RKO (cell line): Measurements from ENCODE around the gene MGAT5B.
"Not testable (repeated sequence)": the region's sequence is repeated elsewhere in the genome, so short reads cannot be mapped to it uniquely, and the experiment has no call there.

Source experiments
- DNase-seq: peaks from one replicate; pipeline ENCODE4 v3.0.0-alpha.2; 2016; ENCODE audit warnings: low spot score

Gene MGAT5B

GRCh38 chr17:76868176-76868668 lies at the start of gene MGAT5B:
Gene MGAT5B, plus strand, starts transcription at chr17:76868404. Its CDS starts 626 bp downstream, at chr17:76869030.
- DNase-seq: peak; percentile 73

- DNase-seq: no peak
These were observed 48.2 kb upstream of the MGAT5B start for GRCh38 chr17:76820039-76820438.

GRCh38 chr17:76820561-76820960 lies 47.6 kb upstream of the MGAT5B start:
- DNase-seq: no peak

- DNase-seq: no peak
These were observed 45.9 kb upstream of the MGAT5B start for GRCh38 chr17:76822184-76822778.

GRCh38 chr17:76824093-76824492 lies 44.1 kb upstream of the MGAT5B start:
- no peak for DNase-seq

GRCh38 chr17:76826330-76827068 lies 41.7 kb upstream of the MGAT5B start:
- no peak for DNase-seq

GRCh38 chr17:76827736-76828135 lies 40.5 kb upstream of the MGAT5B start:
- DNase-seq: no peak

GRCh38 chr17:76830987-76831715 lies 37.1 kb upstream of the MGAT5B start:
- DNase-seq: no peak

- no peak for DNase-seq
These were observed 35.1 kb upstream of the MGAT5B start for GRCh38 chr17:76833034-76833644.

- DNase-seq: no peak
These were observed 34.5 kb upstream of the MGAT5B start for GRCh38 chr17:76833747-76834146.

- DNase-seq: no peak
These were observed 33.3 kb upstream of the MGAT5B start for GRCh38 chr17:76834870-76835269.

GRCh38 chr17:76840443-76840767 lies 27.8 kb upstream of the MGAT5B start:
- DNase-seq: no peak

- no peak for DNase-seq
These were observed 27.1 kb upstream of the MGAT5B start for GRCh38 chr17:76840884-76841775.

- no peak for DNase-seq
These were observed 26.3 kb upstream of the MGAT5B start for GRCh38 chr17:76841776-76842405.

- DNase-seq: not testable (repeated sequence)
These were observed 25.1 kb upstream of the MGAT5B start for GRCh38 chr17:76843068-76843467.

GRCh38 chr17:76843703-76844484 lies 24.3 kb upstream of the MGAT5B start:
- DNase-seq: peak; percentile 17

- no peak for DNase-seq
These were observed 23.7 kb upstream of the MGAT5B start for GRCh38 chr17:76844485-76844829.

- no peak for DNase-seq
These were observed 23.4 kb upstream of the MGAT5B start for GRCh38 chr17:76844846-76845245.

- no peak for DNase-seq
These were observed 22.6 kb upstream of the MGAT5B start for GRCh38 chr17:76845541-76846017.

GRCh38 chr17:76847031-76847430 lies 21.2 kb upstream of the MGAT5B start:
- DNase-seq: no peak
